Measurements from ENCODE around the gene SCN11A.
A peak's percentile ranks its signal among the peaks of the same experiment; 100 is the strongest.

SCN11A gene

DNA sequence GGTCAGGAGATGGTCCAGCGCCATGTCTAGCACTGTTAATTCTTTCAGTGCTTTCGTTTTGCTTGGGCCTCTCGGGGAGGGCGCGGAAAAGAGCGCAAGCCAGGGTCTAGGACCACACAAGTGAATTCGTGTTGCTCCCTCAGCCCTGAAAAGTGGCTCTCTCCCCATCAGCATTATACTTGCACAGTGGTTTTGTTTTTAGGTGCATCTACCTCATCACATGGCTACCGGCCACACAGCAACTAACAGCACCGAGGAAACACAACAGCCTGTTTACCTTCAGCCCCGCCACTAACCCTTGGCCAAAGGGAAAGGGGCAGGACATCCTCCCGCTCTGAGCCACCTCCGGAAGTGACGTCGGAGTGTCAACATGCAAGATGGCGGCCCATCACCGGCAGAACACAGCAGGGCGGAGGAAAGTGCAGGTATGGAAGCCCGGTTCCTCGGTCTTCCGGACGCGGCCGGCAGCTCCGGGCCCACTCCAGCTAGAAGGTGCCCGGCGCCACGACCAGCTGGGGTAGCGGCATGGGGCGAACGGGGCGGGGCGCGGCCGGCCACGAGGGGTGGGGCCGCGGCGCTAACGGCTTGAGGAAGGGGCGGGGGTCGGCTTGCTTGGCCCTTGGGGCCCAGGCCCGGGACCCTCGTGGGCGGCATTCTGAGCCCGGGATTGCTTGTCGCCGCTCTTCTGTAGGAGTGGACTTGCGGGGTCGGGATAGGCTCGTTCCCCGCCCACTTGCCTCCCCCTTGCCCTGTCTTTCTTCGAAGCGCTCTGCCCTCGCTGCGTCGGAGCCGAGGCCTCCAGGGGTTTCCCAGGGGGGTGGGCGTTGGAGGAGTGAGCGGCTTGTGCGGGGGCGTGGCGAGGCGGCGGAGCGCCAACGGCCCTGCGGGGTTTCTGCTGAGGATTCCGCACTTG lies at the start of gene SCN11A, which contains the start of gene WDR48:
Gene SCN11A (minus strand): TSS at position 296 of the 913 bp plus-strand sequence. CDS start 101,582 bp downstream, outside the sequence.
Gene WDR48 (plus strand): TSS at position 368 of the 913 bp plus-strand sequence. CDS start 10 bp downstream, at position 378.
- DNase-seq, result peak; percentile 82 to 95 (median 82)

GRCh38 chr3:39101022-39101689 lies 49.4 kb upstream of the SCN11A start:
- peak in 2 of 3 experiments; percentile 1 to 15 for DNase-seq

DNA sequence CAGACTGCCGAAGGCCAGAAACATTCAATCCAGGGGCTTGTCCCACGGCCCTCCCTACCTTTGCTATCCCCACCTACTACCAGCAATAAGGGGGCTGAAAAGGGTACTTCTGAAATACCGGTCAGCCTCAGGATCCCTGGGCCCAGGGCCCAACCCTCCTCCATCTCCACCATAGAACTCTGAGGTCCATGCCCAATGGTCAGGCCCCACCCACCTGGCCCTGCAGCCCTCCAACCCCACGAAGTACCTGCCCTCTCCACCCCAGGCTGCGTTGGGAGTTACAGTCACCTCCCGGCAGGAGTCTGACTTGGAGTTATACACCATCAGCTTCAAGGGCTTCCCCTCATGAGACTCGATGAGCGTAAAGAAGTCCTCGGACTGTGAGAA lies 48.7 kb upstream of the SCN11A start:
- no peak for DNase-seq

DNA sequence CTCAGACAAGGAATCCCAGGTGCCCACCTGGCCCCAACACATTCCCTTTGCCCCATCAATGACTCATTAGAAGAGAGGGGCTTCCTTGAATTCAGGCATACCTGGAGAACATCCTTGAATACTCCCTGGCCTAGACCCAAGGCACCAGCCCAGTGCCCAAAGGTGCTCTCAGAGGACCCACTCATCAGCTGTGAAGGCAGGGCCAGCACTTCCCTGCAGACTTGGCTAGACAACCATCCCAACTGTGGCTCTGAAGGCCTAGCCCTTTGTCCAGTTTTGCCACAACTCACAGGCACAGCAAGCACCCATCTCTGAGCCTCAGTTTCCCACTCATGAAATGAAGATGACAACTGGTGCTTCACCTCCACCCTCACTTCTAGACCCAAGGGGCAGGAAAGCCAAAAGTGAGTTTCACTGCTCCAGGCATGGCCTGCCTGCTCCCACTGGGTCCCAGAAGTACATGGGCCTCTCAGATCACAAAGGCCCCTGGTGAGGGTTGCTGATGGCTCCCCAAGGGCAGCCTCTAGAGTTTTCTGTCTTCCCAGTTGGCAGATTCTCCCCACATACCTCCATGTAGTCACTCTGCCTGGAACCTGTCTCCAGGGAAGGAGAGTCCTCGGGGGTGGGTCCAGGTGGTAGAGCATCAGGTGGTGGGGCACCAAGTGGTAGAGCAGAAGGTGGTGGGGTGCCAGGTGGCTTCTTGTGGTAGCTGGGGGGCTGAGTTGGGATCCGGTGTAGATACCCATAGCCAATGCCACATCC lies 48.2 kb upstream of the SCN11A start:
- DNase-seq, result no peak

DNA sequence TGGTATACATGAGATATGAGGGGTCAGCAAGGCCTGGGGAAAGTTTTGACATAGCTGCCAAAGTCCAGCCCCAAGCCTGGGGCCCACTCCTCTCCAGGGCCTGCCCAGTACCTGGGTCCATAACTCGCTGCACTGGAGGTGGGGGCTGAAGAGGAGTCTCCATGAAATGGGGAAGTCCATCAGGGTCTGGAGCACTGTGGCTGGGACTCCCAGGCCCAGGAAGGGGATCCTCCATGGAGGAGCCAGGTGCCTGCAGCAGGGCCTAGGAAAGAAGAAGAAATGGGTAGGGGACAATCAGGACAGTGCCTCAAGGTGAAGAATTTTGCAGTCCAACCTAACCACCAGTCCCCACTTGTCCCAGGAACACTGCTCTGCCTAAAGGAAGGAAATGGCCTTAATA lies 47.5 kb upstream of the SCN11A start:
- no peak for DNase-seq

DNA sequence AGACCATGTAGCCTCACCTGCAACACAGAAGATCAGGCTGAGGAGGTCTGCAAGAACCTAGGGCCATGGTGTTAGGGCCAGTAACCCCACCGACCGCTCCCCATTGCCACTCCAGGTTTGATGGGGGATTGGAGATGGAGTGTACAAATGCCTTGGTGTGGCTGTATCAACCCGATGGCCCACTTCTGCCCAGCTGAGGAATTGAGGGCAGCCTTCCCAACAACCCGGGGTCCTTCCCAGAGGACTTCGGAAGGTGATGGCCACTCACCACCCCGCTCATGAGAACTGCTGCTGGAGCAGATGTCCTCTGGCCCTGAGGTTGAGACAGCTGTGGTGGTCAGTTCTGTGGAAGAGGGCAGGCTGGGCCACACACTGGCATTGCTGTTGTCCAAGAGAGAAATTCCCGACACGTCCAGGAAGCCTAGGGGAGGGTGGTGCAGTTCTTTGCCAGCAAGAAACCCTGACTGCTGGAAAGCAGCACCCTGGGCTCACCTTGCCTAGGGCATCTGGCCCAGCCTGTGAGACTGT lies 46.8 kb upstream of the SCN11A start:
- DNase-seq, result no peak

DNA sequence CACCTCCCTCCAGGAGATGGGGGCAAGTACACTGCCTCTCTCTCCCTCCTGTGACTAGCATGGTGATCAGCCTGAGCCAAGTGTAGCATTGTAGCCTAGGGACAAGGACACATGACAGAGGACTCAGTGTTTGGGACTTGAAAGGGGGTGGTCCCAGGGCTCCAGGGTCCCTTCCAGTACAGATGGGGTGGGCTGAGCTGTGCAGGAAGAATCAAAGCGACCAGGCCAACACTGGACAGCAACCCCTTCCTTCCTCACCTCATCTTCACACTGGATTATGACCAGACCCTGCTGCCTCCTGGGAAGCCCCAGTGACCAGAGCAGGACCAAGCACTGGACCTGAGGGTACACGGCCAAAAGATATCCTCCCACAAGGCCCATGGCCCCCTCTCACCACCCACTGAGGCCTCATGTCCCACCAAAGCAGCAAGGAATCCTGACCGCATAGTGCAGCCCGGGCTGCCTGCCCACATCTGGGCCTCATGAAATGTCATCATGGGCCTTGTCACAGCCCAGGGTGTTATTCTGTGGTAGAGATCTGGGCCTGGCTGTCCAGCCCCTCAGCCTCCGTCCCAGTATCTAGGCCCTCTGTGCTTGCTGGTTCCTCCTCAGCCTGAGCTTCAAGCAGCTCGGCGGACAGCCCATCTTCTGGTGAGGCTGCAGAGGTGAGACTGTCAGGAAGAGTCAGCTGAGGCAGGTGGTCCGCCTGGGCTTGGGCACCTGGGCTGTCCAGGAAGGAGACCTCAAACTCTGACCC lies 46.1 kb upstream of the SCN11A start:
- no peak for DNase-seq

- DNase-seq, result no peak
These were observed 45.0 kb upstream of the SCN11A start for GRCh38 chr3:39096775-39097174.

DNA sequence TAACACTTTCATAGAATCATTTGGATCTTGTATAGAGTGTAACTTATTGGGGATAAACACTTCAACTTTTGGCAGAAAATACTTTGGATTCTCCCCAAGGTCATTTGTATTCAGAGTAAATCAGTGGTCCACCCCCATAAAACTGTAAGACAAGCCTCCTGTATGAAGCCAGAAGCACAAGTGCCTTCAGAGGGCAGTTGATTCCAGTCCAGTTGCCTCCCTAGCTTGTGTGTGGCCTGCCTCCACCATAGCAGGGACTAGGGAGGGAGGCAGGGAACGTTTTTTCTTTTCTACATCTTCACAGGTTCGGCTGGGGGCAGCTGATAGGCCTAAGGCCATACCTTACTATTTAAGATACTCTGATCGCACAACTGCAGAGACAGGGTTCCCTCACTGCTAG lies 44.0 kb upstream of the SCN11A start:
- DNase-seq, result no peak

GRCh38 chr3:39094851-39095677 lies 43.3 kb upstream of the SCN11A start:
- no peak for DNase-seq

DNA sequence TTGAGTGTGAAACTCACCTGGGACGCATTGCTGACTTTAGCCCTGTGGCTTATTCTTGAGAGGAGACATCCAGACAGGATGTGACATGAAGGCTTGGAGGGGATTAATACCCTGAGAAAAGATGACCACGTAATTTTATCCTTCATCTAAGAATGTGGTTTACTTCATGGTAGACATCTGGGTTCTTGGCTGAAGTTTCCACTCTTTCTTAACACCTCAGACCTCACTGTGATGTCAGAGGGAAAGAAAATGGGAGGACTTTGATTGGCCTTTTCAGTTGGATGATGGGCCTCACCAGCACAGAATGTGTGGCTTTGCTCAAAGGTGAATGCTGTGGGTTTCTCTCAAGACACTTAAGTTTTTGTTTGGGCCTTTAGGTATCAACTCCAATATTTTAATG lies 39.2 kb upstream of the SCN11A start:
- no peak for DNase-seq

GRCh38 chr3:39088889-39089288 lies 37.1 kb upstream of the SCN11A start:
- DNase-seq, result no peak

GRCh38 chr3:39088456-39088855 lies 36.7 kb upstream of the SCN11A start:
- no peak for DNase-seq

- no peak for DNase-seq
These were observed 34.4 kb upstream of the SCN11A start for GRCh38 chr3:39086144-39086543.

GRCh38 chr3:39082666-39083313 lies 31.0 kb upstream of the SCN11A start:
- DNase-seq, result no peak

- no peak for DNase-seq
These were observed 28.3 kb upstream of the SCN11A start for GRCh38 chr3:39080026-39080425.

GRCh38 chr3:39079530-39079929 lies 27.8 kb upstream of the SCN11A start:
- no peak for DNase-seq

GRCh38 chr3:39075910-39076309 lies 24.2 kb upstream of the SCN11A start:
- DNase-seq, result no peak

DNA sequence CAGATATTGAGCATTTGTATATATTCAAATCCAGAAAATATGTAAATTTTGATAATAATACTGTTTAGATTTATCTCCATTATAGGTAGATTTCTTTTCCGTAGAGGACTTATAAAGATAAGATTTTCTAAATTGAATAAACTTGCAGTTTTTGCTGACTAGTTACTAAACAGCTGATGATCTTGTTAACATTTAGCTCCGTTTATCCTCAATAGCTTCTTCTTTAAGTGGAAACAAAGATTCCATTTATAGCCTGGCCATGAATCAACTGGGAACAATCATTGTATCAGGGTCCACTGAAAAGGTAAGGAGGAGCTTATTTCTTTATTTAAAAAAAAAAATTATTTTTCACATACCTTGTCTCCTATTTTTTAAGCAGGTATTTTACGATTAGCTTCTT lies 16.8 kb upstream of the SCN11A start:
- DNase-seq, result no peak

GRCh38 chr3:39067286-39067685 lies 15.5 kb upstream of the SCN11A start:
- no peak for DNase-seq

GRCh38 chr3:39065197-39065596 lies 13.5 kb upstream of the SCN11A start:
- no peak for DNase-seq
